Measurements from ENCODE around the gene REXO1. TPM values are rescaled to one million over a fixed set of nuclear protein-coding genes. Genes with fewer than 3 reads are reported as not detected.

The REXO1 gene
- total and polyA plus RNA-seq, 7 donors: 13.5 to 35.2 (median 20.3) TPM

- Histone ChIP-seq H3K4me1 (no peaks in the 10 kb centered on the region), H3K9me3 (peaks cover 12% of the 10 kb centered on the region), H3K27me3 (ENCODE audit: insufficient read depth in 3 of 3, low read length in 2 of 3) (peaks cover 2 to 94% (median 34%) of the 10 kb centered on the region in 3 donors), H3K4me3 (no peak overlapping the region), H3K27ac (no peak overlapping the region), H3K36me3 (ENCODE audit: insufficient read depth in 1 of 2, low read depth in 1 of 2) (no peaks in the 10 kb centered on the region)
- 3 to 4% (median 4%) methylated on average over 19 to 21 of the region's 21 CpGs for WGBS, 3 donors
- intact Hi-C loops (cut with DNase I): loop anchor here (1.0 to 10.0 kb wide), 3 partner anchors 75 to 223 kb away; no protein-coding TSS in a partner anchor
- TF ChIP-seq CTCF (IDR thresholded peaks at IDR 0.05): peak; percentile 84
- DNase-seq: peak in 1 of 2 donors; percentile 37
- peak; percentile 58 to 77 (median 68) for ATAC-seq
Observed at GRCh38 chr19:1767464-1767933, 80.8 kb downstream of the REXO1 start.

- WGBS, 3 donors: 21 to 23% (median 22%) methylated on average over 10 of the region's 10 CpGs
- DNase-seq (no peak), ATAC-seq (no peak)
- intact Hi-C loops (cut with DNase I): loop anchor here (1.0 to 10.0 kb wide), 3 partner anchors 75 to 222 kb away; no protein-coding TSS in a partner anchor
- H3K4me3 ChIP-seq: no peak overlapping the region
- no peak overlapping the region for H3K27ac ChIP-seq
- TF ChIP-seq CTCF (IDR thresholded peaks at IDR 0.05): no peak
- H3K27me3 ChIP-seq (ENCODE audit: insufficient read depth in 3 of 3, low read length in 2 of 3): peaks cover 2 to 94% (median 34%) of the 10 kb centered on the region in 3 donors
- peaks cover 12% of the 10 kb centered on the region for H3K9me3 ChIP-seq
- no peaks in the 10 kb centered on the region for H3K4me1 ChIP-seq
- no peaks in the 10 kb centered on the region for H3K36me3 ChIP-seq (ENCODE audit: insufficient read depth in 1 of 2, low read depth in 1 of 2)
Observed at GRCh38 chr19:1766800-1767352, 81.4 kb downstream of the REXO1 start.

GRCh38 chr19:1765904-1766799 lies 82.1 kb downstream of the REXO1 start:
- Histone ChIP-seq H3K9me3 (peaks cover 8% of the 10 kb centered on the region), H3K36me3 (ENCODE audit: insufficient read depth in 1 of 2, low read depth in 1 of 2) (no peaks in the 10 kb centered on the region), H3K4me1 (no peaks in the 10 kb centered on the region), H3K27me3 (ENCODE audit: insufficient read depth in 3 of 3, low read length in 2 of 3) (peaks cover 2 to 94% (median 34%) of the 10 kb centered on the region in 3 donors), H3K4me3 (no peak overlapping the region), H3K27ac (no peak overlapping the region)
- no peak for ATAC-seq
- no peak for TF ChIP-seq CTCF (IDR thresholded peaks at IDR 0.05)
- WGBS, 3 donors: 7 to 11% (median 8%) methylated on average over 36 to 38 of the region's 38 CpGs
- intact Hi-C loops (cut with DNase I): loop anchor here (5.0 to 10.0 kb wide), 2 partner anchors 74 to 221 kb away; no protein-coding TSS in a partner anchor
- DNase-seq: no peak

Other genes starting within 250 kb of the REXO1 start
- 100 to 1,000 TPM; 408 to 534 (median 501) TPM for gene UQCR11, start 243.0 kb downstream of the REXO1 start, total RNA-seq
- 100 to 1,000 TPM; 320 to 337 (median 334) TPM for gene UQCR11, start 243.0 kb downstream of the REXO1 start, polyA plus RNA-seq
- gene TCF3, start 195.9 kb downstream of the REXO1 start, total RNA-seq: 10 to 100 TPM; 20.1 to 26.7 (median 23.0) TPM
- 10 to 100 TPM; 24.6 to 33.8 (median 31.2) TPM for gene TCF3, start 195.9 kb downstream of the REXO1 start, polyA plus RNA-seq
- not detected for gene ONECUT3, start 95.0 kb downstream of the REXO1 start, total RNA-seq
- not detected for gene ONECUT3, start 95.0 kb downstream of the REXO1 start, polyA plus RNA-seq
- gene ATP8B3, start 36.2 kb downstream of the REXO1 start, total RNA-seq: under 1 TPM in 3 of 4 donors, not detected in 1; 0.06 to 0.30 (median 0.18) TPM
- under 1 TPM; 0.15 to 0.22 (median 0.17) TPM for gene ATP8B3, start 36.2 kb downstream of the REXO1 start, polyA plus RNA-seq
- 10 to 100 TPM in 1 of 4 donors, 1 to 10 TPM in 3; 3.0 to 11.1 (median 4.3) TPM for gene KLF16, start 15.1 kb upstream of the REXO1 start, total RNA-seq
- gene KLF16, start 15.1 kb upstream of the REXO1 start, polyA plus RNA-seq: 10 to 100 TPM in 1 of 3 donors, 1 to 10 TPM in 2; 2.2 to 13.0 (median 3.1) TPM
- gene ABHD17A, start 37.0 kb upstream of the REXO1 start, total RNA-seq: 10 to 100 TPM; 38.5 to 54.2 (median 42.3) TPM
- 10 to 100 TPM; 35.5 to 58.9 (median 47.6) TPM for gene ABHD17A, start 37.0 kb upstream of the REXO1 start, polyA plus RNA-seq
- 1 to 10 TPM; 1.4 to 2.2 (median 1.7) TPM for gene ADAT3, start 56.9 kb upstream of the REXO1 start, total RNA-seq
- 1 to 10 TPM; 2.4 to 7.2 (median 3.6) TPM for gene ADAT3, start 56.9 kb upstream of the REXO1 start, polyA plus RNA-seq
- 10 to 100 TPM; 13.4 to 16.3 (median 15.1) TPM for gene SCAMP4, start 56.9 kb upstream of the REXO1 start, total RNA-seq
- 10 to 100 TPM in 2 of 3 donors, 1 to 10 TPM in 1; 9.5 to 17.5 (median 15.5) TPM for gene SCAMP4, start 56.9 kb upstream of the REXO1 start, polyA plus RNA-seq
- 10 to 100 TPM; 22.3 to 34.1 (median 33.0) TPM for gene CSNK1G2, start 92.7 kb upstream of the REXO1 start, total RNA-seq
- gene CSNK1G2, start 92.7 kb upstream of the REXO1 start, polyA plus RNA-seq: 10 to 100 TPM; 25.3 to 49.8 (median 34.2) TPM
- gene BTBD2, start 167.2 kb upstream of the REXO1 start, total RNA-seq: 10 to 100 TPM; 56.3 to 68.4 (median 61.9) TPM
- gene BTBD2, start 167.2 kb upstream of the REXO1 start, polyA plus RNA-seq: 10 to 100 TPM; 30.1 to 49.0 (median 36.6) TPM
- gene MKNK2, start 202.8 kb upstream of the REXO1 start, total RNA-seq: 1,000 to 10,000 TPM in 2 of 4 donors, 100 to 1,000 TPM in 2; 793 to 2,795 (median 946) TPM
- gene MKNK2, start 202.8 kb upstream of the REXO1 start, polyA plus RNA-seq: 1,000 to 10,000 TPM in 2 of 3 donors, 100 to 1,000 TPM in 1; 888 to 1,268 (median 1,190) TPM
- gene MOB3A, start 247.8 kb upstream of the REXO1 start, total RNA-seq: 10 to 100 TPM in 3 of 4 donors, 1 to 10 TPM in 1; 9.9 to 19.8 (median 17.2) TPM
- 10 to 100 TPM in 2 of 3 donors, 1 to 10 TPM in 1; 8.3 to 13.5 (median 11.3) TPM for gene MOB3A, start 247.8 kb upstream of the REXO1 start, polyA plus RNA-seq
- gene IZUMO4, start 248.4 kb upstream of the REXO1 start, total RNA-seq: 1 to 10 TPM in 3 of 4 donors, under 1 TPM in 1; 0.89 to 2.8 (median 1.4) TPM
- gene IZUMO4, start 248.4 kb upstream of the REXO1 start, polyA plus RNA-seq: 1 to 10 TPM in 2 of 3 donors, under 1 TPM in 1; 0.69 to 3.0 (median 2.0) TPM

All from psoas muscle (tissue), 8 donors.